ENCODE measurements around the gene IPO4.

Gene IPO4

DNA sequence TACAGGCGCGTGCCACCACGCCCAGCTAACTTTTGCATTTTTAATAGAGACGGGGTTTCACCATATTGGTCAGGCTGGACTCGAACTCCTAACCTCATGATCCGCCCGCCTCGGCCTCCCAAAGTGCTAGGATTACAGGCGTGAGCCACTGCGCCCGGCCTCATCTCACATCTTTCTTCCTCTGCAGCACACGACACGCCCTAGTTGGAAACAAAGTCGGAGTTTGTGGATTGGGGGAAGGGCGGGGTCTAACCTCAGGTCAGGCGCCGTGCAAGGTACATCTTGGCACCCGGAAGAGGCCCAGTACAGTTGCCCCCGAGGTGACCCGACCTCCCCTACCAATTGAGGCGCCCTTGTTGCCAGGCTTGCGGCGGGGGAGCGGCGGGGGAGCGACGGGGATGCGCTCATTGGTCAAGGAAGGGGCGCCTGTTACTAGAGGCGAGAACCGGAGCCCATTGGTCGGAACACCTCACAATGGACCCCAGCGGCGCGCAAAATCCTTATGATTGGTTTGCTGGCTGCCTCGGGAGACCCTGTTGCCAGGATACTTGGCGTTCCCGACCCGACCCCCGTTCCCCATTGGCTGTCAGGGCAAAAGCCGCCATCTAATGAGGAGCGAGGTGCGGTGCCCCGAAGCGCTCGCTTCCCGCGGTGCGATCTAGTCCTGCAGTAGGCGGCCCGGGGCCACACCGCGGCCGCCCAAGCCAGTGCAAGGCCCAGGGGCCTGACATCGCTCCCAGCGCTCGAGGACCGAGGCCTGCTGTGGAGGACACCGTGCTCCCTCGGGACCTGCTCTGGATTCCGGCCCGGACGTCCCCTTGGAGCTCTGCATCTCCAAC is 17.0 kb downstream of the IPO4 start, which contains the start of gene REC8:
Gene REC8, plus strand, starts transcription at position 659 of the 839 bp plus-strand sequence. CDS start 473 bp downstream, outside the sequence.
- no peak for DNase-seq (ENCODE audit: extremely low read depth, low read depth)
- no peak within 1 kb of the TSS for H3K4me3 ChIP-seq (replicated peaks; ENCODE audit: low read depth, low read length)
- TF ChIP-seq, protein P1, sequence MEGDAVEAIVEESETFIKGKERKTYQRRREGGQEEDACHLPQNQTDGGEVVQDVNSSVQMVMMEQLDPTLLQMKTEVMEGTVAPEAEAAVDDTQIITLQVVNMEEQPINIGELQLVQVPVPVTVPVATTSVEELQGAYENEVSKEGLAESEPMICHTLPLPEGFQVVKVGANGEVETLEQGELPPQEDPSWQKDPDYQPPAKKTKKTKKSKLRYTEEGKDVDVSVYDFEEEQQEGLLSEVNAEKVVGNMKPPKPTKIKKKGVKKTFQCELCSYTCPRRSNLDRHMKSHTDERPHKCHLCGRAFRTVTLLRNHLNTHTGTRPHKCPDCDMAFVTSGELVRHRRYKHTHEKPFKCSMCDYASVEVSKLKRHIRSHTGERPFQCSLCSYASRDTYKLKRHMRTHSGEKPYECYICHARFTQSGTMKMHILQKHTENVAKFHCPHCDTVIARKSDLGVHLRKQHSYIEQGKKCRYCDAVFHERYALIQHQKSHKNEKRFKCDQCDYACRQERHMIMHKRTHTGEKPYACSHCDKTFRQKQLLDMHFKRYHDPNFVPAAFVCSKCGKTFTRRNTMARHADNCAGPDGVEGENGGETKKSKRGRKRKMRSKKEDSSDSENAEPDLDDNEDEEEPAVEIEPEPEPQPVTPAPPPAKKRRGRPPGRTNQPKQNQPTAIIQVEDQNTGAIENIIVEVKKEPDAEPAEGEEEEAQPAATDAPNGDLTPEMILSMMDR (IDR thresholded peaks at IDR 0.05; ENCODE audit: low read depth, low read length, missing control alignments): no peak

- no peak overlapping the region for H3K4me3 ChIP-seq (replicated peaks; ENCODE audit: low read depth, low read length)
- TF ChIP-seq, protein P1 (IDR thresholded peaks at IDR 0.05; ENCODE audit: low read depth, low read length, missing control alignments): no peak
- no peak for DNase-seq (ENCODE audit: extremely low read depth, low read depth)
Measured at GRCh38 chr14:24167469-24168114, 21.0 kb downstream of the IPO4 start.

- H3K4me3 ChIP-seq (replicated peaks; ENCODE audit: low read depth, low read length): no peak overlapping the region
- DNase-seq (ENCODE audit: extremely low read depth, low read depth): no peak
- TF ChIP-seq, protein P1 (IDR thresholded peaks at IDR 0.05; ENCODE audit: low read depth, low read length, missing control alignments): no peak
Measured at GRCh38 chr14:24165785-24166184, 22.8 kb downstream of the IPO4 start.

GRCh38 chr14:24164518-24164991 is 24.1 kb downstream of the IPO4 start:
- DNase-seq (ENCODE audit: extremely low read depth, low read depth): no peak
- no peak overlapping the region for H3K4me3 ChIP-seq (replicated peaks; ENCODE audit: low read depth, low read length)
- TF ChIP-seq, protein P1 (IDR thresholded peaks at IDR 0.05; ENCODE audit: low read depth, low read length, missing control alignments): no peak

DNA sequence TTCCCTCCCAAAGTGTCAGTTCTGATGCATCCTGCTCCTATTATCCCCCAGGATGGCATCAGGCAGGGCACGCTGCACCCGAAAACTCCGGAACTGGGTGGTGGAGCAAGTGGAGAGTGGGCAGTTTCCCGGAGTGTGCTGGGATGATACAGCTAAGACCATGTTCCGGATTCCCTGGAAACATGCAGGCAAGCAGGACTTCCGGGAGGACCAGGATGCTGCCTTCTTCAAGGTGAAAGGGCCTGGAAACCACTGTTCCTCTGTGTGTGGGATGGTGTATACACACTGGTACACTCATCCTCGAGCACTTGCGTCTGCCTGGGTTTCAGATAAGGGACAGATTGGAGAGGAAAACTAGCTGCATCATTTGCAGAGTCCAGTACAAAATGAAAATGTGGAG is 26.5 kb downstream of the IPO4 start:
- peak overlapping the region; percentile 51 for H3K4me3 ChIP-seq (replicated peaks; ENCODE audit: low read depth, low read length)
- TF ChIP-seq, protein P1 (IDR thresholded peaks at IDR 0.05; ENCODE audit: low read depth, low read length, missing control alignments): no peak
- no peak for DNase-seq (ENCODE audit: extremely low read depth, low read depth)

- TF ChIP-seq, protein P1 (IDR thresholded peaks at IDR 0.05; ENCODE audit: low read depth, low read length, missing control alignments): peak; percentile 94
- DNase-seq (ENCODE audit: extremely low read depth, low read depth): peak; percentile 94
- peak within 1 kb of the TSS; percentile 51 for H3K4me3 ChIP-seq (replicated peaks; ENCODE audit: low read depth, low read length)
Measured at GRCh38 chr14:24160850-24161804, 27.5 kb downstream of the IPO4 start, which contains the start of gene IRF9. Gene IRF9 (plus strand): TSS chr14:24161265. CDS start chr14:24162145, 880 bp downstream.
